GM21526 (cell line): ENCODE results near the gene ETV4.

ENCODE experiments used
- ATAC-seq: cut with Tn5 transposase; IDR thresholded peaks from one replicate; pipeline ENCODE4 v1.9.1; 2021; ENCODE audit warnings: moderate library complexity; ENCODE audit not compliant: unreplicated experiment, low FRiP score

The ETV4 gene

GRCh38 chr17:43573579-43574321 is 27.6 kb upstream of the ETV4 start:
- no peak for ATAC-seq

GRCh38 chr17:43572368-43572980 is 26.3 kb upstream of the ETV4 start:
- no peak for ATAC-seq

- no peak for ATAC-seq
Observed at GRCh38 chr17:43570518-43570928, 24.4 kb upstream of the ETV4 start.

- ATAC-seq = no peak
Observed at GRCh38 chr17:43568506-43569082, 22.5 kb upstream of the ETV4 start.

GRCh38 chr17:43563600-43564594 is 17.8 kb upstream of the ETV4 start:
- no peak for ATAC-seq

- ATAC-seq = no peak
Observed at GRCh38 chr17:43562679-43563599, 16.8 kb upstream of the ETV4 start.

- ATAC-seq = no peak
Observed at GRCh38 chr17:43560461-43561427, 14.6 kb upstream of the ETV4 start.

- no peak for ATAC-seq
Observed at GRCh38 chr17:43559161-43559816, 13.1 kb upstream of the ETV4 start.

- no peak for ATAC-seq
Observed at GRCh38 chr17:43558805-43559160, 12.6 kb upstream of the ETV4 start.

- no peak for ATAC-seq
Observed at GRCh38 chr17:43556292-43556691, 10.2 kb upstream of the ETV4 start.

GRCh38 chr17:43554857-43555256 is 8.7 kb upstream of the ETV4 start:
- ATAC-seq = no peak

- no peak for ATAC-seq
Observed at GRCh38 chr17:43553573-43553972, 7.4 kb upstream of the ETV4 start.

- no peak for ATAC-seq
Observed at GRCh38 chr17:43552229-43552837, 6.2 kb upstream of the ETV4 start.

GRCh38 chr17:43550754-43551153 is 4.6 kb upstream of the ETV4 start:
- ATAC-seq = no peak

- ATAC-seq = no peak
Observed at GRCh38 chr17:43549496-43549895, 3.4 kb upstream of the ETV4 start.

GRCh38 chr17:43548689-43549379 is 2.7 kb upstream of the ETV4 start:
- no peak for ATAC-seq

- no peak for ATAC-seq
Observed at GRCh38 chr17:43547659-43548256, 1.6 kb upstream of the ETV4 start.
